K562 (cell line): ENCODE data around the gene B3GALNT2. TPM values are rescaled to one million over a fixed set of nuclear protein-coding genes. Genes with fewer than 3 reads are reported as not detected.

Experiments
- HDAC1 ChIP-seq, 2 experiments: fragments of 450-650 bp; IDR thresholded peaks; 2 replicates each; pipeline ENCODE4 v1.6.1; 2016 to 2017; ENCODE audit warnings: inconsistent platforms in 1 of 2, mild to moderate bottlenecking in 1 of 2, moderate library complexity in 1 of 2
- HNRNPL ChIP-seq: fragments of 200-400 bp; formaldehyde crosslinking; IDR thresholded peaks from 2 replicates; pipeline ENCODE4 v1.6.1; 2017; ENCODE audit warnings: low read depth, mild to moderate bottlenecking, low read length
- ILF3 ChIP-seq: fragments of 450-650 bp; IDR thresholded peaks from 2 replicates; pipeline ENCODE4 v1.6.1; 2018; ENCODE audit warnings: antibody characterized with exemption, mild to moderate bottlenecking, moderate library complexity, borderline replicate concordance
- MCM5 ChIP-seq: fragments of 450-650 bp; IDR thresholded peaks from 2 replicates; pipeline ENCODE4 v1.6.1; 2016; ENCODE audit warnings: low read depth
- PPARD ChIP-seq: fragments of 250-450 bp; sonication (Bioruptor Pico); IDR thresholded peaks from 2 replicates; pipeline ENCODE4 v1.8.0; 2022; ENCODE audit warnings: inconsistent platforms, mild to moderate bottlenecking, moderate library complexity
- RUNX1 ChIP-seq: sonication (generic); IDR thresholded peaks from 2 replicates; pipeline ENCODE4 v1.6.1; 2016; ENCODE audit warnings: antibody characterized with exemption, low read depth
- SRSF7 ChIP-seq: fragments of 200-400 bp; formaldehyde crosslinking; optimal IDR thresholded peaks from 2 replicates; pipeline ENCODE3; 2017; ENCODE audit warnings: mild to moderate bottlenecking, low read depth, low read length
- TAF15 ChIP-seq: fragments of 200-400 bp; formaldehyde crosslinking; IDR thresholded peaks from 2 replicates; pipeline ENCODE4 v1.6.1; 2017; ENCODE audit warnings: mild to moderate bottlenecking, low read depth, low read length, moderate library complexity
- TFAP4 ChIP-seq: sonication (generic); formaldehyde crosslinking; IDR thresholded peaks from 2 replicates; pipeline ENCODE4 v1.8.0; 2022; ENCODE audit warnings: missing genetic modification reagents, mild to moderate bottlenecking, moderate library complexity, borderline replicate concordance
- ZBTB7A ChIP-seq: IDR thresholded peaks from 2 replicates; pipeline ENCODE4 v1.6.1; 2011; ENCODE audit warnings: low read depth, mild to moderate bottlenecking, low read length, moderate library complexity, borderline replicate concordance; ENCODE audit not compliant: control insufficient read depth
- ZFP30 ChIP-seq: fragments of 250-450 bp; sonication (Bioruptor Pico); IDR thresholded peaks from 2 replicates; pipeline ENCODE4 v1.8.0; 2022; ENCODE audit warnings: moderate library complexity, mild to moderate bottlenecking, inconsistent platforms, borderline replicate concordance
- ZFX ChIP-seq: sonication (generic); formaldehyde crosslinking; IDR thresholded peaks from 2 replicates; pipeline ENCODE4 v1.8.0; 2022; ENCODE audit warnings: mild to moderate bottlenecking, missing genetic modification reagents, moderate library complexity
- ZNF134 ChIP-seq: fragments of 250-450 bp; sonication (Bioruptor Pico); conservative IDR thresholded peaks from 2 replicates; pipeline ENCODE4 v1.4.0; 2020
- ZNF239 ChIP-seq: fragments of 250-450 bp; sonication (Bioruptor Pico); IDR thresholded peaks from 2 replicates; pipeline ENCODE4 v1.4.0; 2020; ENCODE audit warnings: mild to moderate bottlenecking
- ZNF518B ChIP-seq: fragments of 250-450 bp; sonication (Bioruptor Pico); IDR thresholded peaks from 2 replicates; pipeline ENCODE4 v1.5.0; 2021; ENCODE audit warnings: mild to moderate bottlenecking, moderate library complexity
- ZNF830 ChIP-seq: fragments of 250-450 bp; sonication (Bioruptor Pico); IDR thresholded peaks from 2 replicates; pipeline ENCODE4 v1.5.0; 2021; ENCODE audit warnings: mild to moderate bottlenecking
- polyA plus RNA-seq, 8 experiments: library from polyadenylated mRNA; depleted of rRNA in 4 of 8; stranded (reverse) in 5 of 8; unstranded in 3 of 8; fragments of >200 nt; fragmentation: Nextera tagmentation in 2 of 8; fragmentation: Illumina TruSeq in 1 of 8; extraction: Ambion mirVana in 2 of 8; extraction: Trizol in 1 of 8; gene quantifications; 2 replicates each; pipeline versions ENCODE4 v1.2.1 to v1.2.3, GENCODE V29; 2011 to 2014; ENCODE audit warnings: inconsistent platforms in 1 of 8, missing spikeins in 1 of 8
- total RNA-seq, 7 experiments: library from RNA; depleted of rRNA in 6 of 7; stranded (reverse); fragments of >200 nt in 6 of 7; fragmentation: Illumina TruSeq in 2 of 7; extraction: Trizol in 2 of 7; gene quantifications; 2 replicates each; pipeline versions ENCODE4 v1.2.1 to v1.2.3, GENCODE V29; 2011 to 2021; ENCODE audit warnings: low replicate concordance in 1 of 7
- TF ChIP-seq, protein P1 (sequence below): fragments of 450-650 bp; IDR thresholded peaks from 2 replicates; pipeline ENCODE4 v1.6.1; 2017; ENCODE audit warnings: antibody characterized with exemption
- TF ChIP-seq, protein P2 (sequence below): sonication (generic); formaldehyde crosslinking; IDR thresholded peaks from 2 replicates; pipeline ENCODE4 v1.8.1; 2023; ENCODE audit warnings: mild to moderate bottlenecking, missing genetic modification reagents
- TF ChIP-seq, protein P3 (sequence below): fragments of 450-650 bp; formaldehyde crosslinking; IDR thresholded peaks from 2 replicates; pipeline ENCODE4 v1.4.0; 2020; ENCODE audit warnings: mild to moderate bottlenecking, moderate library complexity

The B3GALNT2 gene
- total and polyA plus RNA-seq, 9 of the 15 experiments (the other 6 are each of a cell fraction or from before 2014, with no cell fraction given): 2.0 to 31.7 (median 22.9) TPM

DNA sequence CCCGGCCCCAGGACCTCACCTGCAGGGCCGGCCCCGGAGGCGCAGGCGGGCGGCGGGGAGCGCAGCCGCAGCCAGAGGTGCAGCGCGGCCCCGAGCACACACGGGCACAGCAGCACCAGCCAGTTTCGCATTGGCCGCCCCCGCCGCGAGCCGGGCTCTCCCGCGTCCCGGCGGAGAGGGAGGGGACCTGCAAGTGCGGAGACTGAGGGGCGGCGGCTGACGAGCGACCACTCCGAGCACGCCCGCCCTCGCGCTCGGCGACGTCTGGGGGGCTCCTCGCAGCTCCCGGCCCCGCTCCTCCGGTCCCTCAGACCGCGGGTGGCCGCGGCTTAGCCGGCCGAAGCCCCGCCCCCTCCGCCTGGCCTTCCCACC lies at the start of gene B3GALNT2 (continued):
- TF ChIP-seq TFAP4 (no peak), HNRNPL (0 out of 2 replicates have a peak, but pooled peaks have one; percentile 59), MCM5 (no peak), ZFP30 (CRISPR knock-in tag) (no peak), ZNF239 (CRISPR knock-in tag) (no peak), PPARD (CRISPR knock-in tag) (no peak), ZNF134 (no peak), ZNF830 (CRISPR knock-in tag) (0 out of 2 replicates have a peak, but pooled peaks have one; percentile 56), ILF3 (peak; percentile 56; the same call in 1 of the 2 replicates), ZFX (CRISPR knock-in tag) (peak; percentile 72), SRSF7 (no peak), ZNF518B (CRISPR knock-in tag) (no peak), ZBTB7A (peak; percentile 80; the same call in 1 of the 2 replicates), TAF15 (no peak), RUNX1 (no peak), HDAC1 (IDR thresholded peaks at IDR 0.05) (peak in 1 of 2 experiments; percentile 2; a peak in 1 of 4 replicates)
- TF ChIP-seq, protein P1, sequence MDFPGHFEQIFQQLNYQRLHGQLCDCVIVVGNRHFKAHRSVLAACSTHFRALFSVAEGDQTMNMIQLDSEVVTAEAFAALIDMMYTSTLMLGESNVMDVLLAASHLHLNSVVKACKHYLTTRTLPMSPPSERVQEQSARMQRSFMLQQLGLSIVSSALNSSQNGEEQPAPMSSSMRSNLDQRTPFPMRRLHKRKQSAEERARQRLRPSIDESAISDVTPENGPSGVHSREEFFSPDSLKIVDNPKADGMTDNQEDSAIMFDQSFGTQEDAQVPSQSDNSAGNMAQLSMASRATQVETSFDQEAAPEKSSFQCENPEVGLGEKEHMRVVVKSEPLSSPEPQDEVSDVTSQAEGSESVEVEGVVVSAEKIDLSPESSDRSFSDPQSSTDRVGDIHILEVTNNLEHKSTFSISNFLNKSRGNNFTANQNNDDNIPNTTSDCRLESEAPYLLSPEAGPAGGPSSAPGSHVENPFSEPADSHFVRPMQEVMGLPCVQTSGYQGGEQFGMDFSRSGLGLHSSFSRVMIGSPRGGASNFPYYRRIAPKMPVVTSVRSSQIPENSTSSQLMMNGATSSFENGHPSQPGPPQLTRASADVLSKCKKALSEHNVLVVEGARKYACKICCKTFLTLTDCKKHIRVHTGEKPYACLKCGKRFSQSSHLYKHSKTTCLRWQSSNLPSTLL: no peak
- TF ChIP-seq, protein P2, sequence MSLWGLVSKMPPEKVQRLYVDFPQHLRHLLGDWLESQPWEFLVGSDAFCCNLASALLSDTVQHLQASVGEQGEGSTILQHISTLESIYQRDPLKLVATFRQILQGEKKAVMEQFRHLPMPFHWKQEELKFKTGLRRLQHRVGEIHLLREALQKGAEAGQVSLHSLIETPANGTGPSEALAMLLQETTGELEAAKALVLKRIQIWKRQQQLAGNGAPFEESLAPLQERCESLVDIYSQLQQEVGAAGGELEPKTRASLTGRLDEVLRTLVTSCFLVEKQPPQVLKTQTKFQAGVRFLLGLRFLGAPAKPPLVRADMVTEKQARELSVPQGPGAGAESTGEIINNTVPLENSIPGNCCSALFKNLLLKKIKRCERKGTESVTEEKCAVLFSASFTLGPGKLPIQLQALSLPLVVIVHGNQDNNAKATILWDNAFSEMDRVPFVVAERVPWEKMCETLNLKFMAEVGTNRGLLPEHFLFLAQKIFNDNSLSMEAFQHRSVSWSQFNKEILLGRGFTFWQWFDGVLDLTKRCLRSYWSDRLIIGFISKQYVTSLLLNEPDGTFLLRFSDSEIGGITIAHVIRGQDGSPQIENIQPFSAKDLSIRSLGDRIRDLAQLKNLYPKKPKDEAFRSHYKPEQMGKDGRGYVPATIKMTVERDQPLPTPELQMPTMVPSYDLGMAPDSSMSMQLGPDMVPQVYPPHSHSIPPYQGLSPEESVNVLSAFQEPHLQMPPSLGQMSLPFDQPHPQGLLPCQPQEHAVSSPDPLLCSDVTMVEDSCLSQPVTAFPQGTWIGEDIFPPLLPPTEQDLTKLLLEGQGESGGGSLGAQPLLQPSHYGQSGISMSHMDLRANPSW (CRISPR knock-in tag): no peak
- TF ChIP-seq, protein P3, sequence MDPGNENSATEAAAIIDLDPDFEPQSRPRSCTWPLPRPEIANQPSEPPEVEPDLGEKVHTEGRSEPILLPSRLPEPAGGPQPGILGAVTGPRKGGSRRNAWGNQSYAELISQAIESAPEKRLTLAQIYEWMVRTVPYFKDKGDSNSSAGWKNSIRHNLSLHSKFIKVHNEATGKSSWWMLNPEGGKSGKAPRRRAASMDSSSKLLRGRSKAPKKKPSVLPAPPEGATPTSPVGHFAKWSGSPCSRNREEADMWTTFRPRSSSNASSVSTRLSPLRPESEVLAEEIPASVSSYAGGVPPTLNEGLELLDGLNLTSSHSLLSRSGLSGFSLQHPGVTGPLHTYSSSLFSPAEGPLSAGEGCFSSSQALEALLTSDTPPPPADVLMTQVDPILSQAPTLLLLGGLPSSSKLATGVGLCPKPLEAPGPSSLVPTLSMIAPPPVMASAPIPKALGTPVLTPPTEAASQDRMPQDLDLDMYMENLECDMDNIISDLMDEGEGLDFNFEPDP (CRISPR knock-in tag): no peak
